Osteoblast (primary cell): ENCODE measurements around the gene DNAJB9. TPM values are rescaled to one million over a fixed set of nuclear protein-coding genes. Genes with fewer than 3 reads are reported as not detected.

Experiments
- DNase-seq: peaks from one replicate; pipeline ENCODE4 v3.0.0; 2011; ENCODE audit warnings: low spot score, mixed read lengths; ENCODE audit not compliant: insufficient read length; ENCODE audit errors: missing footprints
- H2AFZ ChIP-seq: 2 replicates; pipeline ENCODE4 v1.6.0; 2011; ENCODE audit warnings: mild to moderate bottlenecking, low read length
- H3K27ac ChIP-seq: 2 replicates; pipeline ENCODE4 v1.5.1; 2011; ENCODE audit warnings: mild to moderate bottlenecking, low read depth, low read length, moderate library complexity
- H3K27me3 ChIP-seq: 2 replicates; pipeline ENCODE4 v1.6.0; 2012; ENCODE audit warnings: mild to moderate bottlenecking, control low read depth, inconsistent platforms, low read length, moderate library complexity; ENCODE audit not compliant: insufficient read depth
- H3K36me3 ChIP-seq: 2 replicates; pipeline ENCODE4 v1.5.1; 2011; ENCODE audit warnings: mild to moderate bottlenecking, low read length, control low read depth, moderate library complexity; ENCODE audit not compliant: insufficient read depth
- H3K4me1 ChIP-seq: 2 replicates; pipeline ENCODE4 v1.5.1; 2011; ENCODE audit warnings: mild to moderate bottlenecking, low read length, control low read depth, moderate library complexity; ENCODE audit not compliant: insufficient read depth
- H3K4me2 ChIP-seq: 2 replicates; pipeline ENCODE4 v1.6.0; 2011; ENCODE audit warnings: mild to moderate bottlenecking, low read length; ENCODE audit not compliant: insufficient read depth
- H3K4me3 ChIP-seq: fragments of 200-600 bp; sonication (generic); 3 replicates; pipeline ENCODE4 v1.5.1; 2012; ENCODE audit warnings: mild to moderate bottlenecking, low read length, inconsistent platforms; ENCODE audit not compliant: insufficient read depth
- H3K79me2 ChIP-seq: 2 replicates; pipeline ENCODE4 v1.6.0; 2012; ENCODE audit warnings: mild to moderate bottlenecking, low read length, control low read depth, inconsistent platforms; ENCODE audit not compliant: insufficient read depth
- H3K9me3 ChIP-seq: 2 replicates; pipeline ENCODE4 v1.5.1; 2011; ENCODE audit warnings: low read depth, low read length, control low read depth
- H4K20me1 ChIP-seq: 2 replicates; pipeline ENCODE4 v1.6.0; 2012; ENCODE audit warnings: mild to moderate bottlenecking, low read length, control low read depth; ENCODE audit not compliant: insufficient read depth
- total RNA-seq: library from RNA; depleted of rRNA; stranded (reverse); fragments of >200 nt; gene quantifications from 2 replicates; pipeline ENCODE4 v1.2.3, GENCODE V29; 2012
- TF ChIP-seq, protein P1 (sequence below): IDR thresholded peaks from 2 replicates; pipeline ENCODE4 v1.5.1; 2011; ENCODE audit warnings: mild to moderate bottlenecking, low read depth, low read length, moderate library complexity; ENCODE audit errors: extremely low read depth

Gene DNAJB9
- total RNA-seq, 1 donor: 24.6 TPM

- no peak for DNase-seq
- no peak overlapping the region for H3K4me2 ChIP-seq
- TF ChIP-seq, protein P1, sequence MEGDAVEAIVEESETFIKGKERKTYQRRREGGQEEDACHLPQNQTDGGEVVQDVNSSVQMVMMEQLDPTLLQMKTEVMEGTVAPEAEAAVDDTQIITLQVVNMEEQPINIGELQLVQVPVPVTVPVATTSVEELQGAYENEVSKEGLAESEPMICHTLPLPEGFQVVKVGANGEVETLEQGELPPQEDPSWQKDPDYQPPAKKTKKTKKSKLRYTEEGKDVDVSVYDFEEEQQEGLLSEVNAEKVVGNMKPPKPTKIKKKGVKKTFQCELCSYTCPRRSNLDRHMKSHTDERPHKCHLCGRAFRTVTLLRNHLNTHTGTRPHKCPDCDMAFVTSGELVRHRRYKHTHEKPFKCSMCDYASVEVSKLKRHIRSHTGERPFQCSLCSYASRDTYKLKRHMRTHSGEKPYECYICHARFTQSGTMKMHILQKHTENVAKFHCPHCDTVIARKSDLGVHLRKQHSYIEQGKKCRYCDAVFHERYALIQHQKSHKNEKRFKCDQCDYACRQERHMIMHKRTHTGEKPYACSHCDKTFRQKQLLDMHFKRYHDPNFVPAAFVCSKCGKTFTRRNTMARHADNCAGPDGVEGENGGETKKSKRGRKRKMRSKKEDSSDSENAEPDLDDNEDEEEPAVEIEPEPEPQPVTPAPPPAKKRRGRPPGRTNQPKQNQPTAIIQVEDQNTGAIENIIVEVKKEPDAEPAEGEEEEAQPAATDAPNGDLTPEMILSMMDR: no peak
- H4K20me1 ChIP-seq: no peaks in the 10 kb centered on the region
- no peaks in the 10 kb centered on the region for H3K36me3 ChIP-seq
- H2AFZ ChIP-seq: no peak overlapping the region
- no peaks in the 10 kb centered on the region for H3K4me1 ChIP-seq
- no peaks in the 10 kb centered on the region for H3K9me3 ChIP-seq
- H3K79me2 ChIP-seq: no peaks in the 10 kb centered on the region
- no peak overlapping the region for H3K27ac ChIP-seq
- H3K4me3 ChIP-seq: no peak overlapping the region
- no peaks in the 10 kb centered on the region for H3K27me3 ChIP-seq
Observed at GRCh38 chr7:108590606-108591005, 20.9 kb downstream of the DNAJB9 start.

- Histone ChIP-seq H3K27ac (no peak overlapping the region), H3K36me3 (no peaks in the 10 kb centered on the region), H3K4me3 (no peak overlapping the region), H2AFZ (peak overlapping the region; percentile 30), H3K4me2 (peak overlapping the region; percentile 24), H3K79me2 (no peaks in the 10 kb centered on the region), H4K20me1 (no peaks in the 10 kb centered on the region), H3K27me3 (peaks cover 2% of the 10 kb centered on the region), H3K9me3 (no peaks in the 10 kb centered on the region), H3K4me1 (no peaks in the 10 kb centered on the region)
- TF ChIP-seq, protein P1: peak; percentile 29
- DNase-seq: no peak
Observed at GRCh38 chr7:108592646-108593201, 23.1 kb downstream of the DNAJB9 start.

DNA sequence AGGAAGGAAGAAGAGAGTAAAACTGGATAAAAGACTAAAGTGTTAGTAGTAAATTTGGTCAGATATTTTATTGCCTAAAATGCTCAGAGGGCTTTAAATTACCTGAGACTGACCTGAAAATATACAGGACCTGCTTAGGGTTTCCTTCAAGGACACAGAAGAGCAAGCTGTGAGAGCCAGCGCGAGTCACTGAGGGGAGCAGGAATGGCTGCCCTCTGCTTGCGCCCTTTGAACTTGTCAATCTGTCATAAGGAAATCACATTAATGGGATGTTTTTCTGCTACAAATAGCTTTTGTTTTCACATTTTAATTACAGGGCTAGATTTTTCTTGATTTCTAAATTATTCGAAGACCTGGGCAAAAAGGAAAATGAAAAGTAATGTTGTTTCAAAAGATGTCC lies 26.9 kb downstream of the DNAJB9 start:
- Histone ChIP-seq H3K27ac (no peak overlapping the region), H2AFZ (no peak overlapping the region), H3K9me3 (no peaks in the 10 kb centered on the region), H3K36me3 (no peaks in the 10 kb centered on the region), H3K79me2 (no peaks in the 10 kb centered on the region), H3K4me2 (no peak overlapping the region), H4K20me1 (no peaks in the 10 kb centered on the region), H3K4me3 (no peak overlapping the region), H3K4me1 (no peaks in the 10 kb centered on the region), H3K27me3 (peaks cover 13% of the 10 kb centered on the region)
- TF ChIP-seq, protein P1: no peak
- DNase-seq: no peak

GRCh38 chr7:108598153-108598552 lies 28.5 kb downstream of the DNAJB9 start:
- no peaks in the 10 kb centered on the region for H3K4me1 ChIP-seq
- H2AFZ ChIP-seq: no peak overlapping the region
- H3K79me2 ChIP-seq: no peaks in the 10 kb centered on the region
- H3K36me3 ChIP-seq: no peaks in the 10 kb centered on the region
- H3K27me3 ChIP-seq: peaks cover 13% of the 10 kb centered on the region
- H3K4me2 ChIP-seq: no peak overlapping the region
- H3K9me3 ChIP-seq: no peaks in the 10 kb centered on the region
- TF ChIP-seq, protein P1: no peak
- no peaks in the 10 kb centered on the region for H4K20me1 ChIP-seq
- no peak overlapping the region for H3K4me3 ChIP-seq
- no peak overlapping the region for H3K27ac ChIP-seq
- DNase-seq: no peak
